HG03520 (cell line): ENCODE results near the gene MOCS3.

Source experiments
- ATAC-seq: cut with Tn5 transposase; IDR thresholded peaks from one replicate; pipeline ENCODE4 v1.9.1; 2021; ENCODE audit warnings: mild to moderate bottlenecking, moderate library complexity; ENCODE audit not compliant: unreplicated experiment

MOCS3 gene

DNA sequence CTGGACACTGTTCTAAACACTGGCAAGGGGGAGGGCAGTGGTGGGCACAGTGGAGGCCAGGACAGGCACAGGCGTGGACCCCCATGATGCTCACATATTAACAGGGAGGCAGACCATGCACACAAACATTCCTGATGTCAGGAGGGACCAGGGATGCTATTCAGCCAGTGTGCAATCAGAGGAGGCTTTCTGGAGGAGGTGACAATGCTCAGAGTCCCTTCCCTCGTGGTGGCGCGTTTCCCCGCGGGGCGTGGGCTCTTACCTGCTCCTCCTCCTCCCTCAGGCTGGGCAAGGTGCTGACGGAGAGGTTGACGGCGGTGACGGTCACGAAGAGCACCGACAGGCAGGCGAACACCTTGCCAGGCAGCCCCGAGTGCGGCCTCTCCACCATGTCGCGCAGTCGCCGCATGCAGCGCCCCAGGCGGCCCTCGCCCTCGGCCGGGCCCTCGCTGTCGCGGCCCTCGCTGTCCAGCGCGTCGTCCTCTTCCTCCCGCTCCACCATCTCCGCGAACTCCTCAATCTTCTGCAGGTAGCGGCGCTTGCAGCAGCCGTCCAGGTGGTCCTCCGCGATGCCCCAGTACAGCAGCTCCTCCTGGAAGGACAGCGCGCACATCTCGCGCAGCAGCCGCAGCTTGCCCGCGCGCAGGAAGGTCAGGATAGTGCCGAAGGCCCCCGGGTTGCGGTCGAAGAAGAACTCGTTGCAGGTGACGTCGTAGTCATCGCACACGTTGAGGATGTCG lies 50.9 kb downstream of the MOCS3 start:
- no peak for ATAC-seq

DNA sequence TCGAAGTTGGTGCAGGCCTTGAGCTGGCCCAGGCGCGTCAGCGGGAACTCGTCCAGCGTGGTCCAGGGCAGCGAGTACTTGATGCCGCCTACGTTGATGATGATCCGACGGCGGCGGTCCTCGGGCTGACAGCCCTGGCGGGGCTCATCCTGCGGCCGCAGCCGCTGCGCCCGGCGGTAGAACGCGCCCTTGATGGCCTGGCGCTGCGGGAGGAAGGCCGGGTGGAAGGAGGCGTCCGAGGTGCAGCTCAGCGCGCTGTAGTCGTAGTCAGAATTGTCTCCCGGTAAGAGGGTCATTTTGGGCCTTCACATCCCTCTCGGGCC lies 51.4 kb downstream of the MOCS3 start:
- ATAC-seq, result no peak

DNA sequence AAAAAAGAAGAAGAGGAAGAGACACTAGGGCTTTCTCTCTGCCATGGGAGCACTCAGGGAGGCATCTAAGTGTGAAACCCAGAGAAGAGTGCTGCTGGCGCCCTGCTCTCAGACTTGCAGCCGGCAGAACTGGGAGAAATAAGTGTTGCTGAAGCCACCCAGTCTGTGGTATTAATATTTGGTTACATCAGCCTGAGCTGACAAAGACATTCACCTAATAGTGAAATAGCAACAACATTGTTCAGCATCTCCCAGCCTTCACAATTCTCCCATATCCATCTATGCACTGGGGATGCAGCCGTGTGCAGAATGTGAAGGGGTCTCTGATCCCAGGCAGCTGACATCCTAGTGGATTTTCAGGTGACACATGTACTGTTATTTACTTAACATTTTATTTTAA lies 52.3 kb downstream of the MOCS3 start:
- no peak for ATAC-seq

DNA sequence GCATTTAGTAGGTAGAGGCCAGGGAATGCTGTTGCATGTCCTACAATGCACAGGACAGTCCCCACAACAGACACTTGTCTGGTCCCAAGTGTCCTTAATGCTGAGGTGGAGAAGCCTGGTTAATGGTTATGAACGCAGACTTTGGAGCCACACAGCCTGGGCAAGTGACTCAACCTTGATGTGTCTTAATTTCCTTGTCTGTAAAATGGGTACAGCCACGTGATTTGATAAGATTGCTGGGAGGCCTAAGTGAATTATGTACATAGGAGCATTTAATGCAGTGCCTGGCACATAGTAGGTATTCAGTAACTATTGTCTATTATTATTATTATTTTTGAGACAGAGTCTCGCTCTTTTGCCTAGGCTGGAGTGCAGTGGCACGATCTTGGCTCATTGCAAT lies 52.9 kb downstream of the MOCS3 start:
- no peak for ATAC-seq

DNA sequence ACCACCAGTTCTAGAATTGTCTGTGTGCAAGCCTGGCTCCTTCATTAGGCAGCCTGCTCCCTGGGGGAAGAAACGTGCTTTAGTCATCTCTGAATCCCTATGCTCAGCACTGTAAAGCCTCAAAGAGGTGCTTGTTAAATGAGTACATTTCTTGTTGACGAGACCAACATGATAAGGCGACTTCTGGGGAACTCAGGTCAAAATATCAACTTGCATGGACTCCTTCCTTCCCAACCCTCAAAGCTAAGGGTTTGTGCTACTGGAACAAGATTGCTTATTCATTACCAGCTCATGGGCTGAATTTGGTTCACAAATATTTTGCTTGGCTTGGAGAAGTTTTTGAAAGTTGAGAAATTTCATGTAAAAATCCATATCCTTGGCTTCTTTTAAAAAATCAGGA lies 53.7 kb downstream of the MOCS3 start:
- ATAC-seq, result no peak
